NT2/D1 (cell line): ENCODE data around the gene TSEN34.

ENCODE experiments used
- YY1 ChIP-seq: IDR thresholded peaks from 2 replicates; pipeline ENCODE4 v1.6.1; 2011; ENCODE audit not compliant: insufficient read length, insufficient read depth
- ZNF274 ChIP-seq: IDR thresholded peaks from 2 replicates; pipeline ENCODE4 v1.6.1; 2011; ENCODE audit warnings: mild to moderate bottlenecking, low read depth, low read length

GRCh38 chr19:54179921-54180461, 11.1 kb upstream of the TSEN34 start:
- TF ChIP-seq YY1, result no peak
- no peak for TF ChIP-seq ZNF274
